Measurements from ENCODE around the gene TMEM267.

Gene TMEM267

GRCh38 chr5:43400082-43400481 lies 83.6 kb downstream of the TMEM267 start:
- DNase-seq, result no peak
- ATAC-seq, result no peak
- Mint-ChIP-seq H3K27me3 (no peaks in the 10 kb centered on the region), H3K4me3 (no peak overlapping the region), H3K27ac (no peak overlapping the region), H3K4me1 (peaks cover 31% of the 10 kb centered on the region), H3K9me3 (peaks cover 7 to 26% of the 10 kb centered on the region in 2 donors)

- H3K4me1 Mint-ChIP-seq, result peaks cover 49% of the 10 kb centered on the region
- H3K27me3 Mint-ChIP-seq, result no peaks in the 10 kb centered on the region
- H3K27ac Mint-ChIP-seq, result peak overlapping the region; percentile 97
- peak; percentile 70 to 76 for DNase-seq
- no peaks in the 10 kb centered on the region for H3K9me3 Mint-ChIP-seq
- peak overlapping the region; percentile 93 to 96 for H3K4me3 Mint-ChIP-seq
- ATAC-seq, result peak; percentile 100
Measured at GRCh38 chr5:43396762-43397304, 86.8 kb downstream of the TMEM267 start.

All from stimulated activated naive CD8-positive, alpha-beta T cell treated with anti-CD3 and anti-CD28 coated beads, Interleukin-15, amount 100 ng/mL, for 72 hours (primary cell).